GM23338 (cell line): ENCODE measurements around the gene CEBPG. TPM values are rescaled to one million over a fixed set of nuclear protein-coding genes. Genes with fewer than 3 reads are reported as not detected.

Experiments
- ATAC-seq: fragments of 200-7000 bp; cut with Tn5 transposase; 3 replicates; pipeline ENCODE4 v1.9.1; 2020
- DNase-seq: peaks from one replicate; pipeline ENCODE4 v3.0.0-alpha.2; 2015; ENCODE audit warnings: low spot score
- H2AFZ ChIP-seq: fragments of 200-600 bp; sonication (generic); 2 replicates; pipeline ENCODE4 v1.8.0; 2016; ENCODE audit warnings: antibody characterized with exemption, mild to moderate bottlenecking, moderate library complexity
- H3F3A ChIP-seq: fragments of 200-600 bp; sonication (generic); replicated peaks from 2 replicates; pipeline ENCODE4 v1.8.0; 2017; ENCODE audit warnings: antibody characterized with exemption, mixed run types, low read depth
- H3K27ac ChIP-seq: fragments of 200-600 bp; sonication (generic); 2 replicates; pipeline ENCODE4 v1.6.1; 2016; ENCODE audit warnings: low read depth
- H3K27me3 ChIP-seq: fragments of 200-600 bp; sonication (generic); 2 replicates; pipeline ENCODE4 v1.8.0; 2016; ENCODE audit warnings: mild to moderate bottlenecking, mixed run types, moderate library complexity; ENCODE audit not compliant: insufficient read depth
- H3K36me3 ChIP-seq: fragments of 200-600 bp; sonication (generic); 2 replicates; pipeline ENCODE4 v1.8.0; 2016; ENCODE audit warnings: mild to moderate bottlenecking; ENCODE audit not compliant: insufficient read depth
- H3K4me1 ChIP-seq: fragments of 200-600 bp; sonication (generic); 2 replicates; pipeline ENCODE4 v1.8.0; 2016; ENCODE audit warnings: mild to moderate bottlenecking, moderate library complexity; ENCODE audit not compliant: insufficient read depth
- H3K4me2 ChIP-seq: fragments of 200-600 bp; sonication (generic); 2 replicates; pipeline ENCODE4 v1.7.1; 2017; ENCODE audit warnings: mixed run types
- H3K4me3 ChIP-seq: fragments of 200-600 bp; sonication (generic); 2 replicates; pipeline ENCODE4 v1.6.1; 2016; ENCODE audit warnings: mixed run types
- H3K79me2 ChIP-seq: fragments of 200-600 bp; sonication (generic); replicated peaks from 2 replicates; pipeline ENCODE4 v1.8.0; 2017; ENCODE audit warnings: mild to moderate bottlenecking; ENCODE audit not compliant: insufficient read depth
- H3K9me2 ChIP-seq: fragments of 200-600 bp; sonication (generic); 2 replicates; pipeline ENCODE4 v1.8.0; 2017; ENCODE audit not compliant: insufficient read depth
- H4K20me1 ChIP-seq: fragments of 200-600 bp; sonication (generic); replicated peaks from 2 replicates; pipeline ENCODE4 v1.8.0; 2017; ENCODE audit warnings: mild to moderate bottlenecking; ENCODE audit not compliant: insufficient read depth
- H3K27ac Mint-ChIP-seq: 2 replicates; pipeline ENCODE4 v1.8.0; 2020; ENCODE audit warnings: inconsistent platforms, mild to moderate bottlenecking, moderate library complexity, mixed read lengths
- H3K27me3 Mint-ChIP-seq: 3 replicates; pipeline ENCODE4 v1.8.0; 2022; ENCODE audit warnings: low read depth, mild to moderate bottlenecking, moderate library complexity, mixed read lengths, inconsistent platforms; ENCODE audit not compliant: insufficient read depth, poor library complexity
- H3K36me3 Mint-ChIP-seq: 3 replicates; pipeline ENCODE4 v1.8.0; 2021; ENCODE audit warnings: low read depth, mild to moderate bottlenecking, inconsistent platforms, moderate library complexity, mixed read lengths
- H3K4me1 Mint-ChIP-seq: 3 replicates; pipeline ENCODE4 v1.8.0; 2020; ENCODE audit warnings: mild to moderate bottlenecking, inconsistent platforms, mixed read lengths
- H3K4me3 Mint-ChIP-seq: 3 replicates; pipeline ENCODE4 v1.8.0; 2021; ENCODE audit warnings: moderate library complexity, mild to moderate bottlenecking, inconsistent platforms, mixed read lengths
- H3K9me3 Mint-ChIP-seq: 3 replicates; pipeline ENCODE4 v1.8.0; 2020; ENCODE audit warnings: moderate library complexity, mild to moderate bottlenecking, inconsistent platforms, mixed read lengths
- CREB1 ChIP-seq: fragments of 250-450 bp; sonication (Bioruptor Pico); IDR thresholded peaks from 2 replicates; pipeline ENCODE4 v1.5.0; 2020; ENCODE audit warnings: low read depth, mild to moderate bottlenecking, moderate library complexity
- EZH2 ChIP-seq: fragments of 200-600 bp; sonication (generic); IDR thresholded peaks from one replicate; pipeline ENCODE4 v1.8.0; 2017; ENCODE audit warnings: antibody characterized with exemption, mild to moderate bottlenecking, low read depth; ENCODE audit not compliant: unreplicated experiment
- EZH2phosphoT487 ChIP-seq: fragments of 200-600 bp; sonication (generic); IDR thresholded peaks from one replicate; pipeline ENCODE4 v1.8.1; 2018; ENCODE audit warnings: antibody characterized with exemption; ENCODE audit not compliant: unreplicated experiment
- POLR2AphosphoS5 ChIP-seq: IDR thresholded peaks from 2 replicates; pipeline ENCODE4 v1.6.1; 2016; ENCODE audit warnings: antibody characterized with exemption, low read depth
- REST ChIP-seq: IDR thresholded peaks from one replicate; pipeline ENCODE4 v1.6.1; 2018; ENCODE audit warnings: antibody characterized with exemption; ENCODE audit not compliant: unreplicated experiment
- ZNF114 ChIP-seq: fragments of 250-450 bp; sonication (Bioruptor Pico); IDR thresholded peaks from 2 replicates; pipeline ENCODE4 v1.5.0; 2020; ENCODE audit warnings: mild to moderate bottlenecking, moderate library complexity
- polyA plus RNA-seq: library from polyadenylated mRNA; unstranded; fragments of >200 nt; fragmentation: Nextera tagmentation; extraction: Ambion mirVana; gene quantifications from 2 replicates; pipeline ENCODE4 v1.2.1, GENCODE V29; 2016
- total RNA-seq: library from RNA; depleted of rRNA; stranded (reverse); fragments of >200 nt; shearing (Covaris generic); gene quantifications from 2 replicates; pipeline ENCODE4 v1.2.3, GENCODE V29; 2014
- TF ChIP-seq, protein P1 (sequence below): IDR thresholded peaks from 2 replicates; pipeline ENCODE4 v1.6.1; 2016; ENCODE audit warnings: antibody characterized with exemption
- TF ChIP-seq, protein P2 (sequence below), 2 experiments: fragments of 200-600 bp in 1 of 2; sonication (generic) in 1 of 2; conservative IDR thresholded peaks; 2 replicates each; pipeline versions ENCODE4 v1.5.1 to v1.6.1; 2016 to 2017; ENCODE audit warnings: antibody characterized with exemption in 2 of 2, low read depth in 2 of 2, mild to moderate bottlenecking in 2 of 2, moderate library complexity in 1 of 2

Gene CEBPG
- total and polyA plus RNA-seq, 2 experiments from 2014 or later, result 25.9 to 50.2 TPM

- H3K27me3 Mint-ChIP-seq, result peaks cover 2% of the 10 kb centered on the region
- no peaks in the 10 kb centered on the region for H3K9me3 Mint-ChIP-seq
- H3K4me1 Mint-ChIP-seq, result no peaks in the 10 kb centered on the region
- H3K36me3 Mint-ChIP-seq, result no peaks in the 10 kb centered on the region
- Histone ChIP-seq H3K27ac (no peak overlapping the region), H3K9me2 (no peaks in the 10 kb centered on the region), H3F3A (no peaks in the 10 kb centered on the region), H4K20me1 (no peaks in the 10 kb centered on the region), H3K79me2 (no peaks in the 10 kb centered on the region), H3K36me3 (no peaks in the 10 kb centered on the region), H3K4me2 (no peak overlapping the region), H3K4me3 (no peak overlapping the region), H2AFZ (no peak overlapping the region), H3K4me1 (no peaks in the 10 kb centered on the region), H3K27me3 (no peaks in the 10 kb centered on the region)
- no peak for DNase-seq
- no peak overlapping the region for H3K27ac Mint-ChIP-seq
- no peak for TF ChIP-seq POLR2AphosphoS5
- TF ChIP-seq, protein P1, sequence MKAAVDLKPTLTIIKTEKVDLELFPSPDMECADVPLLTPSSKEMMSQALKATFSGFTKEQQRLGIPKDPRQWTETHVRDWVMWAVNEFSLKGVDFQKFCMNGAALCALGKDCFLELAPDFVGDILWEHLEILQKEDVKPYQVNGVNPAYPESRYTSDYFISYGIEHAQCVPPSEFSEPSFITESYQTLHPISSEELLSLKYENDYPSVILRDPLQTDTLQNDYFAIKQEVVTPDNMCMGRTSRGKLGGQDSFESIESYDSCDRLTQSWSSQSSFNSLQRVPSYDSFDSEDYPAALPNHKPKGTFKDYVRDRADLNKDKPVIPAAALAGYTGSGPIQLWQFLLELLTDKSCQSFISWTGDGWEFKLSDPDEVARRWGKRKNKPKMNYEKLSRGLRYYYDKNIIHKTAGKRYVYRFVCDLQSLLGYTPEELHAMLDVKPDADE, result no peak
- H3K4me3 Mint-ChIP-seq, result no peak overlapping the region
- no peak for ATAC-seq
Measured at GRCh38 chr19:33366127-33366526, 7.4 kb upstream of the CEBPG start.

GRCh38 chr19:33366897-33367296 is 6.6 kb upstream of the CEBPG start:
- ATAC-seq, result no peak
- Mint-ChIP-seq H3K4me3 (no peak overlapping the region), H3K4me1 (no peaks in the 10 kb centered on the region), H3K9me3 (no peaks in the 10 kb centered on the region), H3K27me3 (peaks cover 2% of the 10 kb centered on the region), H3K27ac (no peak overlapping the region), H3K36me3 (no peaks in the 10 kb centered on the region)
- no peaks in the 10 kb centered on the region for H3F3A ChIP-seq
- H3K4me2 ChIP-seq, result no peak overlapping the region
- no peaks in the 10 kb centered on the region for H3K27me3 ChIP-seq
- no peaks in the 10 kb centered on the region for H3K36me3 ChIP-seq
- no peak overlapping the region for H3K4me3 ChIP-seq
- no peak overlapping the region for H3K27ac ChIP-seq
- no peaks in the 10 kb centered on the region for H3K79me2 ChIP-seq
- no peak for DNase-seq
- H4K20me1 ChIP-seq, result no peaks in the 10 kb centered on the region
- no peaks in the 10 kb centered on the region for H3K4me1 ChIP-seq
- no peak overlapping the region for H2AFZ ChIP-seq
- no peaks in the 10 kb centered on the region for H3K9me2 ChIP-seq
- TF ChIP-seq EZH2, result no peak
- TF ChIP-seq, protein P2, sequence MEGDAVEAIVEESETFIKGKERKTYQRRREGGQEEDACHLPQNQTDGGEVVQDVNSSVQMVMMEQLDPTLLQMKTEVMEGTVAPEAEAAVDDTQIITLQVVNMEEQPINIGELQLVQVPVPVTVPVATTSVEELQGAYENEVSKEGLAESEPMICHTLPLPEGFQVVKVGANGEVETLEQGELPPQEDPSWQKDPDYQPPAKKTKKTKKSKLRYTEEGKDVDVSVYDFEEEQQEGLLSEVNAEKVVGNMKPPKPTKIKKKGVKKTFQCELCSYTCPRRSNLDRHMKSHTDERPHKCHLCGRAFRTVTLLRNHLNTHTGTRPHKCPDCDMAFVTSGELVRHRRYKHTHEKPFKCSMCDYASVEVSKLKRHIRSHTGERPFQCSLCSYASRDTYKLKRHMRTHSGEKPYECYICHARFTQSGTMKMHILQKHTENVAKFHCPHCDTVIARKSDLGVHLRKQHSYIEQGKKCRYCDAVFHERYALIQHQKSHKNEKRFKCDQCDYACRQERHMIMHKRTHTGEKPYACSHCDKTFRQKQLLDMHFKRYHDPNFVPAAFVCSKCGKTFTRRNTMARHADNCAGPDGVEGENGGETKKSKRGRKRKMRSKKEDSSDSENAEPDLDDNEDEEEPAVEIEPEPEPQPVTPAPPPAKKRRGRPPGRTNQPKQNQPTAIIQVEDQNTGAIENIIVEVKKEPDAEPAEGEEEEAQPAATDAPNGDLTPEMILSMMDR (conservative IDR thresholded peaks at IDR 0.05; ENCODE audit: low read depth in 2 of 2), result no peak

DNA sequence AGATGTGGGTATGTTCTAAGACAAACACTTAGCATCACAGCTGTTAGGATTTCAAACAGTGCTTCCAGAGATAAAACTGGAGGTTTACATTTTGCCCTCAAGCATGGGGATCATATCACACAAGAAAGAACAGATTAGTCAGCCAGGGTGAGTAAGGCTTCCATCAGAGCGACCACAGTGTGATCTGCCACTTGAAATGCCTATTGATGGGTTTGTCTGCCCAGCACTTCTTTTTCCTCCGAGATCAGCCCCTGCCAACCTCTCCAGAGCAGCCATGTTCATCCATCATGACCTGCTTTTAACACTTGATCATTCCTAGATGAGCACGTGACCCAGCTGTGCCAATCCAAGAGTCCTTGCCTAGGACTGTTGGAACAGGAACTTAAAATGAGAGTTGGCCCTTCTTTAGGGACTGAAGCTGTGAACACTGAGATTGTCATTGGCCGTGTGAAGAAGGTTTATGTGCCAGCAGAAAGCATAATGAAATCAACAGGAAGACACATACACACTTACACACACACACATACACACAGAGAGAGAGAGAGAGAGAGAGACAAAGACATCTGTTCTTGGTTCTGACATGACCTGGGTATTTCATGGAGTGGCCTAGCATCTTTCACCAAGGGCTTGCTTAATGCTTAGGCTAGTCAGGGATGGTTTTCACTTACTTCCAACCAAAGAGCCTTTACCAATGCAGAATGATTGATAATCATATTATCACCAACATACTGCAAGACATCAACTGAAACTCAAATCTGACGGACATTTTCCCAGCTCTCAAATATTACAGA is 5.2 kb upstream of the CEBPG start:
- Histone ChIP-seq H3F3A (peaks cover 5% of the 10 kb centered on the region), H3K9me2 (no peaks in the 10 kb centered on the region), H3K4me2 (no peak overlapping the region), H3K79me2 (no peaks in the 10 kb centered on the region), H3K27ac (no peak overlapping the region), H3K36me3 (no peaks in the 10 kb centered on the region), H4K20me1 (no peaks in the 10 kb centered on the region), H3K4me3 (no peak overlapping the region), H3K27me3 (no peaks in the 10 kb centered on the region), H3K4me1 (no peaks in the 10 kb centered on the region), H2AFZ (no peak overlapping the region)
- ATAC-seq, result no peak
- H3K27ac Mint-ChIP-seq, result no peak overlapping the region
- H3K9me3 Mint-ChIP-seq, result no peaks in the 10 kb centered on the region
- no peaks in the 10 kb centered on the region for H3K36me3 Mint-ChIP-seq
- peaks cover 2% of the 10 kb centered on the region for H3K27me3 Mint-ChIP-seq
- DNase-seq, result no peak
- 0 out of 3 replicates have a peak, but pooled peaks cover 3% of the 10 kb centered on the region for H3K4me1 Mint-ChIP-seq
- no peak overlapping the region for H3K4me3 Mint-ChIP-seq
- TF ChIP-seq ZNF114 (CRISPR knock-in tag) (no peak), EZH2 (no peak), POLR2AphosphoS5 (no peak), EZH2phosphoT487 (no peak), CREB1 (CRISPR knock-in tag) (no peak), REST (no peak)
- TF ChIP-seq, protein P2 (conservative IDR thresholded peaks at IDR 0.05; ENCODE audit: low read depth in 2 of 2), result no peak
